Stimulated activated CD8-positive, alpha-beta memory T cell treated with anti-CD3 and anti-CD28 coated beads, Interleukin-7, amount 100 ng/mL, for 48 hours (primary cell): ENCODE measurements around the gene CHD5.

ENCODE experiments used
- DNase-seq, 2 donors: peaks; one replicate each; pipeline ENCODE4 v3.0.0-alpha.2; 2020; ENCODE audit warnings: low read depth in 1 of 2; ENCODE audit errors: extremely low read depth in 1 of 2

Gene CHD5

GRCh38 chr1:6134741-6135510 lies 45.2 kb downstream of the CHD5 start:
- no peak for DNase-seq

GRCh38 chr1:6134206-6134605 lies 45.9 kb downstream of the CHD5 start:
- DNase-seq: no peak

GRCh38 chr1:6133146-6133895 lies 46.8 kb downstream of the CHD5 start:
- no peak for DNase-seq

GRCh38 chr1:6131561-6131960 lies 48.6 kb downstream of the CHD5 start:
- DNase-seq: no peak

- no peak for DNase-seq
Measured at GRCh38 chr1:6130596-6130995, 49.5 kb downstream of the CHD5 start.

- no peak for DNase-seq
Measured at GRCh38 chr1:6130036-6130435, 50.1 kb downstream of the CHD5 start.

GRCh38 chr1:6129313-6129712 lies 50.8 kb downstream of the CHD5 start:
- DNase-seq: no peak

- no peak for DNase-seq
Measured at GRCh38 chr1:6128276-6129081, 51.6 kb downstream of the CHD5 start.

- DNase-seq: peak; percentile 39 to 55
Measured at GRCh38 chr1:6127587-6128163, 52.4 kb downstream of the CHD5 start.

GRCh38 chr1:6126521-6127067 lies 53.5 kb downstream of the CHD5 start:
- no peak for DNase-seq

- DNase-seq: no peak
Measured at GRCh38 chr1:6126028-6126427, 54.1 kb downstream of the CHD5 start.

GRCh38 chr1:6125366-6125765 lies 54.8 kb downstream of the CHD5 start:
- no peak for DNase-seq

GRCh38 chr1:6124746-6125365 lies 55.3 kb downstream of the CHD5 start:
- DNase-seq: no peak

- DNase-seq: no peak
Measured at GRCh38 chr1:6124341-6124740, 55.8 kb downstream of the CHD5 start.

- no peak for DNase-seq
Measured at GRCh38 chr1:6123816-6124215, 56.3 kb downstream of the CHD5 start.

- no peak for DNase-seq
Measured at GRCh38 chr1:6123083-6123482, 57.0 kb downstream of the CHD5 start.

GRCh38 chr1:6121651-6122370 lies 58.3 kb downstream of the CHD5 start:
- no peak for DNase-seq

- no peak for DNase-seq
Measured at GRCh38 chr1:6121021-6121421, 59.1 kb downstream of the CHD5 start.

GRCh38 chr1:6118415-6118814 lies 61.7 kb downstream of the CHD5 start:
- no peak for DNase-seq

GRCh38 chr1:6117624-6118023 lies 62.5 kb downstream of the CHD5 start:
- no peak for DNase-seq
